Raji (cell line): ENCODE measurements around the gene ANKUB1.

Experiments
- POLR2A ChIP-seq: IDR thresholded peaks from 2 replicates; pipeline ENCODE4 v1.6.1; 2011; ENCODE audit warnings: low read depth, low read length, control low read depth; ENCODE audit not compliant: insufficient read depth

Gene ANKUB1

DNA sequence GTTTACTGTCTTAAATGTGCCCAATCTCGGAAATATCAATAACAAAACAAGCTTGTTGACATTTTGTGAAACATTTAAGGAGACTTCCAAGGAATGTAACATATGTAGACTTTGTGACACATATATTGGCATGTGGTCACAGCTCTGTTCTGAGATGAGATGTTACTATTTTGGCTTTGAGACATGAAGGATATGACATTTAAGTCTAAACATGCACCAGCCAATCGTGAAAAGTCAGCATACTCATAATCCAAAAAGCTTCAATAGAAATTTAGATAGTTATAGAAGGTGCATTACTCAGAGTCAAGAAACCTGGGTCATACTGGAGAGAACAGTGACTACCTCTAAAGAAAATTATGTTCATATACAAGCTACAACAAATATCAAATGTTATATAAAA lies 53.5 kb downstream of the ANKUB1 start:
- no peak for TF ChIP-seq POLR2A

DNA sequence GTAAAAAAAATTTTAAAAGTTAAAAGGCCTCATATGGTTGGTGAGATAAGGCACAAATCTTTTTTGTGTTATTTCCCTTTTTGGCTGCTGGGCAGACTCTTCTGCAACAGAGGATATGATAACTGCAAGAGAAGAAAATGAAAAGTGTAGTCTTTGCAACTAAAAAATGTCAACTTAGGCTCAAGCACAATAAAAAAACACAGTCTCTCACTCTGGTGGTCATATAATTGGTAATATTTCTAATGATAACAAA lies 55.5 kb downstream of the ANKUB1 start:
- no peak for TF ChIP-seq POLR2A

DNA sequence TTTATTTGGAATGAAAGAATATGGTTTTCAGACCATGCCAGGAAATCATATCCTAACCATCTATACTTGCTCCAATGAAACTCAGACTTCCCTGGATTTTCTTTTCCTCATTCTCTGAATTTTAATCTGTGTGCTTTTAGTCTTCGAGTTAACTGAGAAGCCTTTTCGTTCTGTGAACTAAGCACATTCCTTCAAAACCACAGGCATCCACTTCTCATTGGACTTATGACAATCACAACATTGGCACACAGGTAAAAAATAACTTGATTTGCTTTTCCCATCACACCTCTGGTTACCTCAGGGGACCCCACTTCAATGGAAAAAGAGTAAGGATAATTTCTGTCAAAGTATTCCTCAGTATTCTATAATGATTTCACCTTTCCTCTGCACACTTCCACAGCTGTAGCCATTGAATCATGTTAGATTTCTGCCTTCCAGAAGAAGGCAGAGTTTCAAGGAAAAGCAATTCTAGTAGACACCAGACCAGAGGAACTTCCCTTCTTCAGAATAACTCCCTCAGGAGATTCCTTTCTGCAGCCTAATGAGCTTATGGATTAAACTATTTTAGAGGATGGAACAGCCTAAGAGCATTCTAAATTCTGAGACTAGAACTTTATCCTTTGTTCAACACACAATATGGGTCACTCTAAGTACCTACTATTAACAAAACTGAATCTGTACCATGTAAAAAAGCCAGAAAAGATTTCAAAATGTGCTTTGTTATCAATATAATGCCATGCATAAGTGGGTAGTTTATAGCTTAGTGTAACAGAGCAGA lies 56.0 kb downstream of the ANKUB1 start:
- no peak for TF ChIP-seq POLR2A

DNA sequence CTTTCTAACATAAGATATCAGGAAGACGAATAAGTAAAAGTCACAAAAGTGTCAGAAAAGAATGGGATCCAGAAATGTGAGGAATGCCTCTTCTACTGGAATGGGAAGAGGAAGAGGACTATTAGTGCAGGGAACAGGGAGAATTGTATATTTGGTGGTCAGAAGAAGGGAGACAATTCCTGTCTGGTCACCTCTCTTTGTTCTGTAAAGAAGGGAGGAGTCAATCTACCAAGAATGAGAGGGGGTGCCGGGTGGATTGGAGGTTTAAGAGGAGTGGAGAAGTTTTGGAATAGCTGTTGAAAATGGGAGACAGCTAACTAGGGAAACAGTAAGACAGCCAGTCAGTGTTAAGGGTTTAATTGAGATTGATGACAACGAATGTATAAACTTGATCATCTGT lies 60.1 kb downstream of the ANKUB1 start:
- TF ChIP-seq POLR2A, result no peak

DNA sequence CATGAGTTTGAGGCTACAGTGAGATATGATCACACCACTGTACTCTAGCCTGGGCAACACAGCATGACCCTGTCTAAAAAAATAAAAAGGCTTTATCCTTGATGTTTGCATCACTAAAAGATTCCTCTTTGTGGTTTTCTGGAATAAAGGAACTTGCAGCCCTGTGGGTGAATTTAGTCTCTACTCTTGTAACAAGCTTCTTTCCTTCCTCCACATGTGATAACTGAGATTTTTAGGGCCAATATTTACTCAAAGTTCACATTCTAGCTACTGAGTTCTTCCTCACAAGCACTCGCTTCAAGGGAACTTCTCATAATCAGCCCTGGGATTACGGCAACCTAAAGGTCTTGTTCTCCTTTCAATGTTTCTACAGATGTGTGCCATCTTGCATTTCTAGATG lies 64.7 kb downstream of the ANKUB1 start:
- no peak for TF ChIP-seq POLR2A

DNA sequence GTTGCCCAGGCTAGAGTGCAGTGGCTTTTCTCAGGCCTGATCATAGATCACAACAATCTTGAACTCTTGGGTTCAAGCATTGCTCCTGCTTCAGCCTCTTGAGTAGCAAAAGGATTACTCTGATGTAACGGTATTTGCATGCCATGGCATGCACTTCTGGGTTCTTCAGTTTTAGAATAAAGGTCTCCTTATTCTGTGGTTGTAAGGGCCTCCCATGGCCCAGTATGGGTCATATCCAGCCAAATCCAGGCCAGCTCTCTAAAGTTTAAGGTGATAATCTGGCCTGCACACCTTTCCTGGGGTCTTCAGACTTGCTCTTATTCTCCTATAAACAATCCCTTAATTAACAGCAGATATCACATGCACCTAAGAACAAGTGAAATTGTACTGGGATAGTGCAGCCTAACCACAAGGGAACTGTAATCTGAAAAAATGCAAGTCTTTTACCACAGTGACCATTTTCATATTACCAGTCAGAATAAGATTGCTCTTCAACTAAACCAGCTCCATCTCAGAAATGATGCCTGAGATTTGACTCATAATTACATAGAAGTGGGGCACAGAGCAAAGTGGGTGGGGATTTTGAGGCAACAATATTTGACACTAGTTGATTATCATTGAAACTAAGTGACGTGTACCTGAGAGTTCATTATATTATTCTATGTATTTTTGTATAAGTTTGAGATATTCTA lies 65.5 kb downstream of the ANKUB1 start:
- no peak for TF ChIP-seq POLR2A

DNA sequence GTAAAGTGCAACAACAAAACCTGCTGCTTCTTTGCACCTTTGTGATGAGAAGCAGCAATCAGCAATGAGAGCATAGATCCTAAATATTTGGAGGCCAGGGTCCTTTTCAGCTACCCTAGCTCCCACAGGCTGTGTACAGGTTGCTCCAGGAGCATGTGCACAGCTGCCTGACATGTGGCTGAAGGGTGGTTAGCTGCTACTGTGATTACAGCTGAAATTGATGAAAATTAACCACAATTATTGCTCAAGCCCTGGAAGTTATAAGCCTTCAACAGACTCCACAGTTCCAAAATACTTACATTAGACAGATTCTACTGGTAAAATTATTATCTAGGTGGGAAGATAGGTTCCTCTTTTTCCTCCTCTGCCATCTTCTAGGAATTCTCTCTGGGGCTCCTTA lies 68.6 kb downstream of the ANKUB1 start:
- TF ChIP-seq POLR2A, result no peak

DNA sequence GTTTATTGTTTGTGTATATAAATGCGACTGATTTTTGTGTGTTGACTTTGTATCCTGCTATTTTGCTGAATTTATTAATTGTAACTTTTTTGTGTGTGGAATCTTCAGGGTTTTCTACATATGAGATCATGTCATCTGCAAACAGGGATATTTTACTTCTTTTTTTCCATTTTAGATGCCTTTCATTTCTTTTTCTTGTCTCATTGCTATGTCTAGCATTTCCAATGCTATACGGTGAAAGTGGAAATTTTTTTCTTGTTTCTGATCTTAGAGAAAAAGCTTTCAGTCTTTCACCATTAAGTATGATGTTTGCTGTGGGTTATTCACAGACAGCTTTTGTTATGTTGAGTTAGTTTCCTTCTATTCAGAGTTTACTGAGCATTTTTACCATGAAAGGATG lies 71.4 kb downstream of the ANKUB1 start:
- TF ChIP-seq POLR2A, result no peak

DNA sequence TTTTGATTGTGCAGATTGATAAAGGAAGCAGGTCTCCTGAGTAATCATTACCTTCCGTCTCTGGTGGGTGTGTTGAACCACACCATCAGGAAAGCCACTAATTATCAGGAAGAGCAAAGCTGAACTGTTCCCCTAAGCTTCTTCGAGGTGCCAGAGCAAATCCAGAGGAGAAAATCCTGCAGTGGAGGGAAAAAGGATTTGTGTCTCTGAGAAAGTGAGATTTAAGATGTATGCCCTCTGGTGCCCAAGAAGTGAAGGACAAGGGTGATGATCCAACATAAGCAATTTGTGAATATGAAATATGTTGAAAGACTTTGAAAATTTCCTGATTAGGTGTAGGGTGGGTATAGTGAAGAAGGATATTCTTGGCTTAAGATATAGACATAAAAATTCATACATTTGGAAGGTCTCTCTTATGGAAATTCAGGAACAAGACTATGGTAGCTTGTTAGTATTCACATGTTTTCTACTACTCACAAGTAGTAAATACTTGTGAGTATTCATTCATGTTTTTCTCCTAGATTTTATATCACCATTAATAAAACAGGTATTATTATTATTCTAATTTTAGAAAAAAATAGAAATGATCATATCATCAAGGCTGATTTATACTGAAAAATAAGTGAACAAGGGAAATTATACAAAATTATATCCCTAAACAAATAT lies 74.8 kb downstream of the ANKUB1 start:
- no peak for TF ChIP-seq POLR2A

DNA sequence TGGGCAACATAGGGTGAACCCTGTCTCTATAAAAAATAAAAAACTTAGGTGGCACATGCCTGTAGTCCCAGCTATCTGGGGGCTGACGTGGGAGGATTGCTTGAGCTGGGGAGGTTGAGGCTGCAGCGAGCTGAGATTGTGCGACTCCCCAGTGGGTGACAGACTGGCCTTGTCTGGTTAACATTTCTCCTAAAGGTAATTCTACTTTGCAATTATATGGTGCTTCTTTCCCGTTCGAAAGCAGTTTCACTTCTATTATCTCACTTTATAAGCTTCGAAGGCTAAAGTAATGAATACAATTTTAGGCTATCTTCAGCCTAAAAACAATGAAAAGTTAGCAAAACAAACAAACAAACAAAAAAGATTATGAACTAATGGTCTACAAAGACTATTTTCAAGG lies 75.4 kb downstream of the ANKUB1 start:
- TF ChIP-seq POLR2A, result no peak

DNA sequence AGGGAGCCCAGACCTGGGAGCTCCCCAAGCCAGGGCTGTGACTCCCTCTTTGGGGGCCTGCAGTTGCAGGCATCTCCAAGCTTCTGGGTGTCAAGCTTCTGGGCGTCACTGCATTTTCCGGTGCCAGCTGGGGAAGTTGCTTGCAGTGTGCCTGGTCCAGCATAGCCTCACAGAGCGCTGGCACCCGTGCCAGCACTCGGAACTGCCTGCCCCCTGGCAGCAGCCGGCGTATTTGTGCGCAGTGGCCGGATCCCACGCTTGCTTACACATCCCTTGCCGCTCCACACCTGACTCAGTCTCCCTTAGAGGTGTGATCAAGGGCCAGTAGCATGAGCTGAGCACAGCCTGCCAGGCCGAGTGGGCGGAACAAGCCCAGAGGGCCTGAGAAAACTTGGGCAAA lies 77.1 kb downstream of the ANKUB1 start:
- no peak for TF ChIP-seq POLR2A

DNA sequence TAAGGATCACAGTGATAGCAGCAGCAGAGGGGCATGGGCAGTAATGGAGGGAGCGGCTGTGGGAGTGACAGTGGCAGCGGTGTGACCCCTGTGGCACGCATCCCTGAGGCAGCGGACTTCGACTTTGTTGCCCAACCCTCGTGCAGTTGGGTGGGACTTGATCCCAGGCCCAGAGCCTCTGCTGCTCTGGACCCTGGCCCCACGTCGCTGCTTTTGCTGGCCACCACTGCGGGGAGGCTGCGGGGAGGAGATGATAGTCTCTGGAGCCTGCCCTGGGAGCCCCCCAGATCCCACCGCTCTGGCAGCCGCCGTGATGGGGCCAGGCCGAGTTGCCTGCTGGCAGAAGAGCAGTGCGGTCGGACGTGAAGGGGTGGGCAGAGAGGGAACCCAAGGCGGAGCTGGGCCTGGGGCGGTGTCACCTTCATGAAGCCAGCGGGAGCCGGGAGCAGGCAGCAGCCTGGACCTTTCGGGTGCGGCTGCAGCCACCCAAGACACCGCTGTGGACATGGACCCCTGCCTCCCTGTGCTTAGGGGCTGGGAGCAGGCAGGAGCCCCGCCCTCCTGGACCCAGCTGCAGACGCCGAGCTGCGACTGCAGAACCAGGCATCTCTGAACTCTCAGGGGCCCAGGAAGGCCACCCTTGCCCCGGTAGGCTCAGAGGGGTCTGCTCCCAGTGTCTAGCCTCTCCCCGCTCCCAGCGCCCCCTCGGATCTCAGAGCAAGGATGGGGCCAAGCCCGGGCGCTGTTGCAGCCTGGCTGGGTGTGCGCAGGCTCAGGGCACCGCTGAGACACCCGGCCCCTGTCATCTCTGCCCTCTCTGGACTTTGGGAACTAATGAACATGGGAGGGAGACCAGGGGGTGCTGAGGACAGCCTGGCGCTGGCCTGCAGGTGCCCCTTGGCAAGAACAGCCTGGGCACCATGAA lies 78.4 kb downstream of the ANKUB1 start:
- TF ChIP-seq POLR2A, result no peak
